GM12873 (cell line): ENCODE data around the gene OSBPL2.

Experiments
- CTCF ChIP-seq: IDR thresholded peaks from 2 replicates; pipeline ENCODE4 v1.5.1; 2012; ENCODE audit warnings: low read depth, mild to moderate bottlenecking, moderate library complexity, low read length, control low read depth; ENCODE audit not compliant: insufficient read depth; ENCODE audit errors: missing control alignments

OSBPL2 gene

GRCh38 chr20:62201173-62202082, 36.9 kb upstream of the OSBPL2 start:
- TF ChIP-seq CTCF: no peak

- TF ChIP-seq CTCF: no peak
Observed at GRCh38 chr20:62202083-62202395, 36.3 kb upstream of the OSBPL2 start.

- no peak for TF ChIP-seq CTCF
Observed at GRCh38 chr20:62202676-62203377, 35.5 kb upstream of the OSBPL2 start.

- TF ChIP-seq CTCF: no peak
Observed at GRCh38 chr20:62203378-62204030, 34.8 kb upstream of the OSBPL2 start.

GRCh38 chr20:62205618-62206387, 32.5 kb upstream of the OSBPL2 start:
- TF ChIP-seq CTCF: no peak

- no peak for TF ChIP-seq CTCF
Observed at GRCh38 chr20:62206388-62206775, 31.9 kb upstream of the OSBPL2 start.
